HUES48 (cell line): ENCODE data around the gene ANKFY1.

Experiments
- H3K27ac ChIP-seq: one replicate; pipeline ENCODE4 v1.7.0; 2013; ENCODE audit warnings: low read depth, low read length, inconsistent platforms
- H3K27me3 ChIP-seq: 2 replicates; pipeline ENCODE4 v1.6.1; 2013; ENCODE audit warnings: mild to moderate bottlenecking, low read length; ENCODE audit not compliant: control insufficient read depth, insufficient read depth
- H3K36me3 ChIP-seq: 2 replicates; pipeline ENCODE4 v1.6.1; 2013; ENCODE audit warnings: low read length; ENCODE audit not compliant: control insufficient read depth, insufficient read depth
- H3K4me1 ChIP-seq: 2 replicates; pipeline ENCODE4 v1.6.1; 2013; ENCODE audit warnings: mild to moderate bottlenecking, low read length; ENCODE audit not compliant: control insufficient read depth, insufficient read depth
- H3K4me3 ChIP-seq: 2 replicates; pipeline ENCODE4 v1.5.1; 2013; ENCODE audit warnings: mild to moderate bottlenecking, low read depth, low read length
- H3K9ac ChIP-seq: 2 replicates; pipeline ENCODE4 v1.6.1; 2013; ENCODE audit warnings: mild to moderate bottlenecking, low read depth, low read length, moderate library complexity
- H3K9me3 ChIP-seq: 2 replicates; pipeline ENCODE4 v1.6.1; 2013; ENCODE audit warnings: low read length; ENCODE audit not compliant: control insufficient read depth, insufficient read depth

The ANKFY1 gene

DNA sequence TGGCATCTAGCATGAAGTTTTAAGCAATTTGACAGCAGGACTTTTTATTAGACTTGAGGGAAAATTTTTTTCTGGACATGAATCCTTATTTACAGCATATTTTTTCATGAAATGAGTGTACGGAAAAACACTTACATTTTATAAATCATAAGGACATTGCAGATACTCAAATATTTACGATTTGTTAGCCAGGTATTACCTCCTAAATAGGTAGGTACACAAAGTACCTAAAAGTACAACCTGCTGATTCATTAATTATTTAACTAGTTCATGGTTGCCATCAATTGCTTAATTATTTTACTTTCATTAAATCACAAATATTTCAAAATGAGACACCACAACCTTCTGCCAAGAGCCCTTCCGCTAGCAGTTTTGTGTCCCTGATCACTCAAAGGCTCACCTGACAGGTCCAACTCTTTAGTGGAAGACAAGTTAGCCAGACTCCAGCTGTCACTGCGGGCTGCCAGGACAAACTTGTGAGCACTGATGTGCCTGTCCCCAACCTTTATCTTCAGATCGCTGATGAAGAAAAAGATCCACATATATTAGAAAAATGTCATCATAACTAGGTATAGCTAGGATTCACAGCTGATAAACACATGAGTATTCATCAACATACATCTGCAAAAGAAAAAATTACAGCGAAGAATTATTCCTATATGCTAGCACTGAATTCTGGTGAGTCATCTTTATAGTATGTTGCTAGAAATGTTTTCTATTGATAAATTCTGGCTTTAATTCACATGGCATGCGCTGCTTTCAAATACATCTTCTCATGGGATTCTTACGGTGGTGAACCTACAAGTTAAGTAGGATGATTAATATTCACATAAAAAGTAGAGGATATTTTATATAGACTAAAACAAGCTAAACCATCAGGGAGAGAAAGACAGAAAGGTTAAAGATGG, 28.2 kb downstream of the ANKFY1 start:
- H3K27ac ChIP-seq: no peak overlapping the region
- H3K9ac ChIP-seq: no peak overlapping the region
- no peak overlapping the region for H3K4me3 ChIP-seq
- no peaks in the 10 kb centered on the region for H3K4me1 ChIP-seq
- peaks cover 78% of the 10 kb centered on the region for H3K36me3 ChIP-seq
- H3K27me3 ChIP-seq: no peaks in the 10 kb centered on the region
- H3K9me3 ChIP-seq: no peaks in the 10 kb centered on the region

DNA sequence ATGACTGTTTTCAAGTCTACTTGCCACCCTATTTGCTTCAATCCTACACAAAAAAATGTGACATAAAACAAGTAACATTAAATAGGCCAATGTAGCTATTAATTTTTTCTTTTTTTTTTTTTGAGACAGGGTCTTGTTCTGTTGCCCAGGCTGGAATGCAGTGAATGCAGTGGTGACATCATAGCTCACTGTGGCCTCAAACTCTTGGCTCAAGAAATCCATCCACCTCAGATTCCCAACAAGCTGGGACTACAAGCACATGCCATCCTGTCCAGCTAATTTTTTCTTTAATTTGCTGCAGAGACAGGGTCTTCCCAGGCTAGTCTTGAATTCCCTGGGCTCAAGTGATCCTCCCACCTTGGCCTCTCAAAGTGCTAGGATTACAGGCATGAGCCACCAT, 29.4 kb downstream of the ANKFY1 start:
- peaks cover 4% of the 10 kb centered on the region; the same call in 1 of the 2 replicates for H3K4me1 ChIP-seq
- H3K36me3 ChIP-seq: peaks cover 76% of the 10 kb centered on the region
- no peaks in the 10 kb centered on the region for H3K27me3 ChIP-seq
- H3K27ac ChIP-seq: no peak overlapping the region
- no peaks in the 10 kb centered on the region for H3K9me3 ChIP-seq
- no peak overlapping the region for H3K9ac ChIP-seq
- H3K4me3 ChIP-seq: no peak overlapping the region

DNA sequence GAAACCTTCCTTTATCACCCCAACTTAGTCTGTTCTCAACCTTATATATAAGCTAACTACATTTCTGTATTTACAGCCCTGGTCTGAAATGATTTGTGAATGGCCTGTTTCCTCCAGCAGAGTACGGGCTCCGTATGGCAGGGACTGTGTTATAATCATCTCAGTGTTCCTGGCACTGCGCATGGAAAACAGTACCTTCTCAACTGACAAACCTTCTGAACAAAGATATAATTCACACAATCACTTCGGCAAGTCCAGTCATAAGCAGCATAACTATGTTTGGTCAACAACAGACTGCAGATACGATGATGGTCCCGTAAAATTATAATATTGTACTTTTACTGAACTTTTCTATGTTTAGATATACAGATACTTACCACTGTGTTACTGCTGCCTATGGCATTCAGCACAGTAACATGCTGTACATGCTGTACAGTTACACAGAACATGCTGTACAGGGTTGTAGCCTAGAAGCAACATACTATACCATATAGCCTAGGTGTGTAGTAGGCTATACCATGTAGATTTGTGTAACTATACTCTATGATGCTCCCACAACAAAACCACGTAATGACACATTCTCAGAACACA, 30.0 kb downstream of the ANKFY1 start:
- peaks cover 70% of the 10 kb centered on the region for H3K36me3 ChIP-seq
- H3K27ac ChIP-seq: no peak overlapping the region
- H3K9me3 ChIP-seq: no peaks in the 10 kb centered on the region
- H3K4me3 ChIP-seq: no peak overlapping the region
- H3K9ac ChIP-seq: no peak overlapping the region
- no peaks in the 10 kb centered on the region for H3K27me3 ChIP-seq
- peaks cover 4% of the 10 kb centered on the region; the same call in 1 of the 2 replicates for H3K4me1 ChIP-seq

DNA sequence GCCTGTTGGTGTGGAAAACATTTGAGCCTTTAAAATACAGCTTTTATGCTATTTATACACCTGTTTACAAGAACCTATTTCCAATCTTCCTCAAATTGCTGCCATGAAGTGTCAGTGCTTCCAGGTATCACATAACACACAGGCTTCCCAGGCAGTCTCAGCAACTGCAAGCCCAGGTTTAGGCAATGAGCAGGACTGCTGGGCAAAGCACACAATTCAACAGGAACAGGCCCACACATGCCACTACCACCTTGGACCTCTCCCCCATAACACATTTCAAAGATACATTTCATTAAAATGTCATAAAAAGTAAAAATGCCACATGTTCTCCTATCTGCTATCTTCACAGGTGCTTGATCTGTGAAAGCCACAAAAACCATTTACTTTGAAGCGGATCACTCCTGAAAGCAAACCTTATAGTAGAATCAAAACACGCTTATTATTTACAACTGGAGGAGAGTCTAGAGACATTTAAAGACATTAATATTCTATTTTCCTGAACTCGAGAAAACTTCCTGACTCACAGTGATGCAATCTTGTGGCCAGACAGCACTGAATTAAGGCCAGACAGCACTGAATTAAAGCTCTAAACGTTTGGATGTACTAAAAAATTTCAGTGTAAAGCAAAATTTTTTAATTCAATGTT, 31.5 kb downstream of the ANKFY1 start:
- H3K4me3 ChIP-seq: no peak overlapping the region
- H3K27me3 ChIP-seq: no peaks in the 10 kb centered on the region
- peaks cover 62% of the 10 kb centered on the region for H3K36me3 ChIP-seq
- no peak overlapping the region for H3K27ac ChIP-seq
- H3K4me1 ChIP-seq: peaks cover 4% of the 10 kb centered on the region; the same call in 1 of the 2 replicates
- H3K9me3 ChIP-seq: no peaks in the 10 kb centered on the region
- H3K9ac ChIP-seq: no peak overlapping the region

DNA sequence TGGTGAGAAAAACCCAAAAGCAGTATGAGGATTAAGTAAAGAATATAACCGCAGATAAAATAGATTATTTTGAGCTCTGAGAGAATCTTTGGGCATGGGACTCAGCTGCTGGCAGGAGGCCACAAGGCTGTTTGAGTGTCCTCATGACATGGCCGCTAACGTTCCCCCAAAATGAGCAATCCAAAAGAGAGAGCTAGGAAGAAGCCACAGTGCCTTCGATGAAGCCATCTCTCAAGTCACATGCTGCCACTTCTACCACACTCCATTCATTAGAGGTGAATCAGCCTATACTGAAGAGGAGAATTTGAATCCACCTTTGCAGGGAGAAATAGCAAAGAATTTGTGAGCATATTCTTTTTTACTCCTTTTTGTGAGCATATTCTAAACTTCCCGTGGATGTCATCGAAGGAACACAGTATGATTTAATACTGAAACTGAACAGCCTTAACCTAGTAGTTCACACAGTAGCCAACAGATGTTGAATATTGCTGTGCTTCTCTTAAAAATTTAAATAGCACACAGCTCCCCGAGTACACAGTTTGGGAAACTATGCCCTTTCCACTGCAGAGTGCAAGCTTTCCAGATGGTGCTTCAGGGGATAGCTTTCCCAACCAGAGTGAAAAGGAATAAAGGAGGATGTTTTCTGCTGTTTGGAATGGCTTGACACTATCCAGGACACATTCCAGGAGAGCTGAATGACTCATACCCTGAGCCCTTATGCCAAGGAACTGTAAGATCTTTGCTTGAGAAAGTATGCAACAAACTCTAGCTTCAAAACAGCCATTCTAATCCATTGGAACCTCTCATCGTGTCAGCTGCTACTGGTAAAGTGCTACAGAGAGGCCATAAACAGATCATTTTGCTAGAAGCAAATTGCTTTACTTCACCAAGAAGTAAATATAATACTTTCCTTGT, 33.9 kb downstream of the ANKFY1 start:
- Histone ChIP-seq H3K4me3 (no peak overlapping the region), H3K9ac (no peak overlapping the region), H3K9me3 (no peaks in the 10 kb centered on the region), H3K27ac (peak overlapping the region; percentile 80), H3K36me3 (peaks cover 58% of the 10 kb centered on the region), H3K27me3 (no peaks in the 10 kb centered on the region), H3K4me1 (peaks cover 4% of the 10 kb centered on the region; the same call in 1 of the 2 replicates)

DNA sequence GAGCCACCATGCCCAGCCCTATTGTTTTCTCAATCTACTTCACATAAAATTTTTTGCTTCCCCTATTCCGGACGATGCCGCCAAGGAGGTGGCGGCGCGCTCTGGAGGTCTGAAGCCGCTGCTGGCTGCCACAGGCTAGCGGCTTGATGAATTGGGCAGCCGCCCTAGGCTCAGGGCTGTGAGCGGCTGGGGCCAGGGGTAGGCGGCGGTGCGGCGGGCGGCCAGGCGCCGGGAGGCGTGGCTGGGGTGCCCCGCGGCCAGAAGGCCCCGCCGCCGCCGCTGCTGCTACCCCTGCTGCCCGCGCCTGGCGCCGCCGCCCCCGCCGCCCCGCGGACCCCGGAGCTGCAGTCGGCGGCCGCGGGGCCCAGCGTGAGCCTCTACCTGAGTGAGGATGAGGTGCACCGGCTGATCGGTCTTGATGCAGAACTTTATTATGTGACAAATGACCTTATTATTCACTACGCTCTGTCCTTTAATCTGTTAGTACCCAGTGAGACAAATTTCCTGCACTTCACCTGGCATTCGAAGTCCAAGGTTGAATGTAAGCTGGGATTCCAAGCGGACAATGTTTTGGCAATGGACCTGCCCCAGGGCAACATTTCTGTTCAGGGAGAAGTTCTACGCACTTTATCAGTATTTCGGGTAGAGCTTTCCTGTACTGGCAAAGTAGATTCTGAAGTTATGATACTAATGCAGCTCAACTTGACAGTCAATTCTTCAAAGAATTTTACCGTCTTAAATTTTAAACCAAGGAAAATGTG, 41.7 kb downstream of the ANKFY1 start:
- Histone ChIP-seq H3K9me3 (no peaks in the 10 kb centered on the region), H3K27ac (no peak overlapping the region), H3K4me1 (no peaks in the 10 kb centered on the region), H3K27me3 (no peaks in the 10 kb centered on the region), H3K36me3 (peaks cover 39% of the 10 kb centered on the region), H3K4me3 (no peak overlapping the region), H3K9ac (no peak overlapping the region)

DNA sequence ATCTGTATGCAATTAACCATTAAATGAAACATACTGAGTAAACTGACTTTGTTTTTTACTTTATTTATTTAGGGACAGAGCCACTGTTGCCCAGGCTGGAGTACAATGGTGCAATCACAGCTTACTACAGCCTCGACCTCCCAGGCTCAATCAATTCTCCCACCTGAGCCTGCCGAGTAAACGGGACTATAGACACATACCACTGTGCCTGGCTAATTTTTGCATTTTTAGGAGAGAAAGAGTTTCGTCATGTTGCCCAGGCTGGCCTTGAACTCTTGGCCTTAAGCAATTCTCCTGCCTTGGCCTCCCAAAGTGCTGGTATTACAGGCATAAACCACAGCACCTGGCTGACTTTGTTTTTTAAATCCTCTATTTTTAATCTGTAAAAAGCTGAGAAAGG, 42.6 kb downstream of the ANKFY1 start:
- Histone ChIP-seq H3K9ac (no peak overlapping the region), H3K9me3 (no peaks in the 10 kb centered on the region), H3K4me3 (no peak overlapping the region), H3K27ac (no peak overlapping the region), H3K36me3 (peaks cover 46% of the 10 kb centered on the region), H3K4me1 (no peaks in the 10 kb centered on the region), H3K27me3 (no peaks in the 10 kb centered on the region)

DNA sequence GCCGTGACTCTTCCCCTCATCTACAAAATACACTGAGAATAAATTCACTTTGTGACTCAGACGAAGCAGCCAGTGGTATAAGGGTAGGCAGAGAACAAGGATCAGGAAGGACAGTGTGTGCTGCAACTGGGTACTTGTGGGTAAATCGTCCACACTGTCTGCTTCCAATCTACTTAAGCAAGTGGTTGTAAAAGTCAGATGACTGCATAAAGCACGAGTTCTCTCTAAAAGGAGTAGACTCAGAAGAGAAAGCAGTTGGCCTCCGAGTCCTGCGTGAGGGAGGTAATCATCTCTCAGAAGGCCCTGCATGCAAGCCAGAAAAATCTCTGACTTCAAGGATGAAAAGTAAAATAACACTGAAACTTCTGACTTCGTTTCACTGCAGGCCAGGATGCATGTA, 43.1 kb downstream of the ANKFY1 start:
- Histone ChIP-seq H3K27me3 (no peaks in the 10 kb centered on the region), H3K4me3 (no peak overlapping the region), H3K9me3 (no peaks in the 10 kb centered on the region), H3K9ac (no peak overlapping the region), H3K4me1 (no peaks in the 10 kb centered on the region), H3K27ac (no peak overlapping the region), H3K36me3 (peaks cover 43% of the 10 kb centered on the region)

DNA sequence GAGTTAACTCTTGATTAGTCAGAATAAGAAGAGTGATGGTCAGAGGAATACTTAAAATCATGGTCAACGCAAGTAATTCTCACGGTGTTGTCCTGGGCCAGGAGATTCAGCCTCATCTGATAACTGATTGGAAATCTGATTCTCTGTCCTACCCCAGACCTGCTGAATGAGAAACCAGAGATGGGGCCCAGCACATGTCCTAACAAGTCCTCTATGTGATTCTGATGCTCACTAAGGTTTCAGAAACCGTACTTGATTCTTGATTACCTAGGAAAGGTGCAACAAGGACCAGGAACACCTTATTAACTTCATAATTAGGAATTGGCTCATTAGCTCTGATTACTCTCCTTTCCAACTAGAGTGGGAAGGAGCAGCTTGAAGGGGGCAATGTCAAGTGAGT, 44.5 kb downstream of the ANKFY1 start:
- no peaks in the 10 kb centered on the region for H3K9me3 ChIP-seq
- no peaks in the 10 kb centered on the region for H3K4me1 ChIP-seq
- no peak overlapping the region for H3K9ac ChIP-seq
- H3K27ac ChIP-seq: no peak overlapping the region
- H3K27me3 ChIP-seq: no peaks in the 10 kb centered on the region
- peaks cover 43% of the 10 kb centered on the region for H3K36me3 ChIP-seq
- no peak overlapping the region for H3K4me3 ChIP-seq
